Endothelial cell (in vitro differentiated cells): Measurements from ENCODE around the gene SAV1. TPM values are rescaled to one million over a fixed set of nuclear protein-coding genes. Genes with fewer than 3 reads are reported as not detected.
"Not testable (repeated sequence)": the region's sequence is repeated elsewhere in the genome, so short reads cannot be mapped to it uniquely, and the experiment has no call there.

Source experiments
- DNase-seq: peaks from one replicate; pipeline ENCODE4 v3.0.0; 2021; ENCODE audit warnings: low spot score
- H3K27ac Mint-ChIP-seq: one replicate; pipeline ENCODE4 v1.8.0; 2021; ENCODE audit warnings: mixed read lengths, inconsistent platforms; ENCODE audit not compliant: unreplicated experiment
- H3K27me3 Mint-ChIP-seq: one replicate; pipeline ENCODE4 v1.8.0; 2021; ENCODE audit warnings: mild to moderate bottlenecking, moderate library complexity, mixed read lengths, inconsistent platforms; ENCODE audit not compliant: unreplicated experiment
- H3K36me3 Mint-ChIP-seq: one replicate; pipeline ENCODE4 v1.8.0; 2021; ENCODE audit warnings: mild to moderate bottlenecking, low read depth, mixed read lengths, inconsistent platforms; ENCODE audit not compliant: unreplicated experiment
- H3K4me1 Mint-ChIP-seq: one replicate; pipeline ENCODE4 v1.8.0; 2021; ENCODE audit warnings: mild to moderate bottlenecking, mixed read lengths, inconsistent platforms; ENCODE audit not compliant: unreplicated experiment
- H3K4me3 Mint-ChIP-seq: one replicate; pipeline ENCODE4 v1.8.0; 2021; ENCODE audit warnings: mild to moderate bottlenecking, mixed read lengths, inconsistent platforms; ENCODE audit not compliant: unreplicated experiment
- H3K9me3 Mint-ChIP-seq: one replicate; pipeline ENCODE4 v1.8.0; 2021; ENCODE audit warnings: mixed read lengths, inconsistent platforms; ENCODE audit not compliant: unreplicated experiment
- CTCF ChIP-seq: fragments of 200-600 bp; sonication (generic); IDR thresholded peaks from one replicate; pipeline ENCODE4 v1.5.0; 2021; ENCODE audit warnings: antibody characterized with exemption; ENCODE audit not compliant: unreplicated experiment
- total RNA-seq: library from RNA; stranded (reverse); fragmentation: NEBNext Ultra II Directional; extraction: Animal tissue kit (Norgen Biotek cat#: 25700); gene quantifications from one replicate; pipeline ENCODE4 v1.2.1, GENCODE V29; 2021; ENCODE audit not compliant: unreplicated experiment

The SAV1 gene
- total RNA-seq, 1 donor from 2014 or later = 24.0 TPM

GRCh38 chr14:50666772-50667683, 1.1 kb downstream of the SAV1 start:
- H3K36me3 Mint-ChIP-seq = no peaks in the 10 kb centered on the region
- peak overlapping the region; percentile 98 for H3K27ac Mint-ChIP-seq
- H3K27me3 Mint-ChIP-seq = peaks cover 3% of the 10 kb centered on the region
- peaks cover 8% of the 10 kb centered on the region for H3K4me1 Mint-ChIP-seq
- no peaks in the 10 kb centered on the region for H3K9me3 Mint-ChIP-seq
- peak; percentile 34 for DNase-seq
- TF ChIP-seq CTCF = no peak
- H3K4me3 Mint-ChIP-seq = peak overlapping the region; percentile 98

- not testable (repeated sequence) for DNase-seq, H3K27ac Mint-ChIP-seq, H3K4me1 Mint-ChIP-seq, H3K9me3 Mint-ChIP-seq, H3K27me3 Mint-ChIP-seq, H3K36me3 Mint-ChIP-seq, H3K4me3 Mint-ChIP-seq
These were observed 2.8 kb downstream of the SAV1 start for GRCh38 chr14:50665300-50665699.

- H3K4me1 Mint-ChIP-seq, H3K36me3 Mint-ChIP-seq, H3K27ac Mint-ChIP-seq, H3K27me3 Mint-ChIP-seq, DNase-seq, H3K9me3 Mint-ChIP-seq, H3K4me3 Mint-ChIP-seq: not testable (repeated sequence)
These were observed 3.5 kb downstream of the SAV1 start for GRCh38 chr14:50664579-50664978.

- DNase-seq = no peak
- Mint-ChIP-seq H3K27ac (no peak overlapping the region), H3K4me1 (peaks cover 16% of the 10 kb centered on the region), H3K9me3 (no peaks in the 10 kb centered on the region), H3K36me3 (peaks cover 9% of the 10 kb centered on the region), H3K27me3 (peaks cover 4% of the 10 kb centered on the region), H3K4me3 (no peak overlapping the region)
- TF ChIP-seq CTCF = no peak
These were observed 8.7 kb downstream of the SAV1 start for GRCh38 chr14:50659327-50659974.

GRCh38 chr14:50658203-50658602, 9.9 kb downstream of the SAV1 start:
- H3K9me3 Mint-ChIP-seq = no peaks in the 10 kb centered on the region
- peaks cover 16% of the 10 kb centered on the region for H3K4me1 Mint-ChIP-seq
- peaks cover 9% of the 10 kb centered on the region for H3K36me3 Mint-ChIP-seq
- H3K27me3 Mint-ChIP-seq = peaks cover 4% of the 10 kb centered on the region
- no peak for DNase-seq
- H3K27ac Mint-ChIP-seq = peak overlapping the region; percentile 97
- TF ChIP-seq CTCF = no peak
- peak overlapping the region; percentile 53 for H3K4me3 Mint-ChIP-seq

GRCh38 chr14:50657753-50658152, 10.4 kb downstream of the SAV1 start:
- H3K4me3 Mint-ChIP-seq = peak overlapping the region; percentile 53
- peaks cover 16% of the 10 kb centered on the region for H3K4me1 Mint-ChIP-seq
- peaks cover 9% of the 10 kb centered on the region for H3K36me3 Mint-ChIP-seq
- peaks cover 2% of the 10 kb centered on the region for H3K27me3 Mint-ChIP-seq
- peak overlapping the region; percentile 97 for H3K27ac Mint-ChIP-seq
- no peak for TF ChIP-seq CTCF
- DNase-seq = no peak
- H3K9me3 Mint-ChIP-seq = no peaks in the 10 kb centered on the region
